ENCODE data around the gene BOLL.
"Not testable (repeated sequence)": the region's sequence is repeated elsewhere in the genome, so short reads cannot be mapped to it uniquely, and the experiment has no call there.

The BOLL gene, protein sequence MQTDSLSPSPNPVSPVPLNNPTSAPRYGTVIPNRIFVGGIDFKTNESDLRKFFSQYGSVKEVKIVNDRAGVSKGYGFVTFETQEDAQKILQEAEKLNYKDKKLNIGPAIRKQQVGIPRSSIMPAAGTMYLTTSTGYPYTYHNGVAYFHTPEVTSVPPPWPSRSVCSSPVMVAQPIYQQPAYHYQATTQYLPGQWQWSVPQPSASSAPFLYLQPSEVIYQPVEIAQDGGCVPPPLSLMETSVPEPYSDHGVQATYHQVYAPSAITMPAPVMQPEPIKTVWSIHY

DNA sequence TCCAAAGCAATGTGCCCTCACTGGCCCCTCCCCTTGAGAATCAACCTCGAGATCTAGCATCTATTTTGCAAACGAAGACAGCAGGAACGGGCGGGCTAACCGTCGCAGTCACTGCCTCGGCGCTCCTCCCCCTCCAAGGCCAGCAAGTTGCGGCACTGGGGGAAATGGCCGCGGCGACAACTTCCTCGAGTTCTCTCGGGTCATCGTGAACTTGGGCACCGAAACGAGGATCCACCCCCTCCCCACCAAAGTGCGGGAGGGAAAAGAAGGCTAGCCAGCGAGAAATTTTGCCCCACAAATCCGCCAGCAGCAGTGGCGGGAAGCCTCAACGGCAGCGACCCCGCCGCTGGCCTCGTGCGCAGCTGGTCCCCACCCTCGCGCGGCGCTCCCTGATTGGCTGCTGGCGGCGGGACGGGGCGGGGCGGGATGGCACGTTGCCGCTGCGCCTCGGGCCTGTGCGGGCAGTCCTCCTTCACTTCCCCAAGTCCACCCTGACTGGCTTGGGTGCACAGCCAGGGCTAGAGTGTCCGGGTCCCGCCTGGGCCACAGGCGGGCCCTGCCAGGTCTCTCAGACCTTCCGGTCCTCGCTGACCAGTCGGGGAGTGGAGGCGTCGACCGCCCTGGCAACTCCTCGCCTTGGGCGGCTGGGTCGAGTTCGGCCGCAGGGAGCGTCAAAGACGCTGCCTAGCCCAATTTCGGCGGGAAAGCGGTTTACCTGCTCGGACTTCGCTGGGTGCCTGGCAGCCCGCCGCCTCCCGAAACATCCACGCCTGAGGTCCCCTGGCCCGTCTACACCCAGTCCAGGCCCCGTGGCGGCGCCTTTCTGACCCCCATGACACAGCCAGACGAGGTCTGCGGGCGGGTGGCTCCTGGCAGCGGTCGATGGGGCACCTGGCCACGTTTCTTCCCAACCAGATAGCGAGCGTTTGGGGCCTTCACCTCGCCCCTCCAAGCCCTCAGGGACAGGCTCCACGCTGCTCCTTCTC lies at the start of gene BOLL:
BOLL (minus strand) TSS at position 364 of the 986 bp plus-strand sequence. CDS start 3,469 bp downstream, outside the sequence.
- no peak for DNase-seq (ENCODE audit: low spot score)

DNA sequence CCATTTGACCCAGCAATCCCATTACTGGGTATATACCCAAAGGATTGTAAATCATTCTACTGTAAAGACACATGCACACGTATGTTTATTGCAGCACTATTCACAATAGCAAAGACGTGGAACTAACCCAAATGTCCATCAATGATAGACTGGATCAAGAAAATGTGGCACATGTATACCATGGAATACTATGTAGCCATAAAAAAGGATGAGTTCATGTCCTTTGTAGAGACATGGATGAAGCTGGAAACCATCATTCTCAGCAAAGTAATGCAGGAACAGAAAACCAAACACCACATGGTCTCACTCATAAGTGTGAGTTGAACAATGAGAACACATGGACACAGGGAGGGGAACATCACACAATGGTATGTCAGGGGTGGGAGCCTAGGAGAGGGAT lies 49.7 kb upstream of the BOLL start:
- not testable (repeated sequence) for DNase-seq (ENCODE audit: low spot score)

DNA sequence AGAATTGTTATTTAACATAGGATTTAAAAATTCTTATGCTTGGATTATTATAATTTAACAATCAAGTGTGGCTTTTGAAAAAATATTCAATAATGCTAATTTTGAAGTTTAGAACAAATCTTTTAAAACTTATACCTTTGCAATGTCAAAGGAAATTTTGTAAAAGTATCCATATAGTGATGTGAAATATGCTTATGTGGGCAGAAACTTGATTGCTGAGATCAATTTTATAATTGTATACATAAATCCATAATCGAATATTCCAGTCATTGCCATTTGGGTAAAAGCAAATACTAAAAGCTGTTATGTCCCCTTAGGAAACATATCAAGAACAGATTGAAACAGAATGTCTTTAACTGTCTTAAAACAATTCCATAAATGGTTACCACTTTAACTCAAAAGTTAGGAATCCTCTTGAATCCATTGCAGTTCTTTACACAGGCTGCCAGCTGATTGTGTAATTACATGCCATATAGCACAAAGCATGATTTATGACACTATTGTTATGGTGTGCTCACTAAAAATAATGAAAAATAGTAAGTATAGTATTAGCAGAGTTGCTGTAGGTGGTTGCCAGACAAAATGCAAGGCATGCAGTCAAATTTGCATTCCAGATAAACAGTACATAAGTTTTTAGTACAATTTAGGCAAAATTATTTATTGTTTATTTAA lies 43.5 kb upstream of the BOLL start:
- no peak for DNase-seq (ENCODE audit: low spot score)

DNA sequence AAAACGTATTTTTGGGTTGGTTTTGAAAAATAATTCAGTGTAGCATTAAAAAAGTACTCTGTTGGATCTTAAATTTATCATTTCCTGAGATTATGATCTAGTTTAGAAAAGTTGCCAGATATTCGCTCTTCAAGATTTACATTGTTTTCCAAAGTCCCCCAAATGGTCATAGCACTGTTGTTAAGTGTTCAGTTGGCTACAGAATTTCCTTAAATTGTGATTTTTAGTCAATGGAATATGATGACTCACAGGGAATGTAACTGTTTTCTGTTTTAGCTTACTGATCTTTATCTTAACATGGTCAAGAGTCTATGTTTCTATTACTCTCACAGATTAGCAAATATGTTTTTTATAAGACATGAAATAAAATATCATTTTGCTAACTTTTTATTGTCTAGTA lies 42.5 kb upstream of the BOLL start:
- DNase-seq (ENCODE audit: low spot score), result no peak

DNA sequence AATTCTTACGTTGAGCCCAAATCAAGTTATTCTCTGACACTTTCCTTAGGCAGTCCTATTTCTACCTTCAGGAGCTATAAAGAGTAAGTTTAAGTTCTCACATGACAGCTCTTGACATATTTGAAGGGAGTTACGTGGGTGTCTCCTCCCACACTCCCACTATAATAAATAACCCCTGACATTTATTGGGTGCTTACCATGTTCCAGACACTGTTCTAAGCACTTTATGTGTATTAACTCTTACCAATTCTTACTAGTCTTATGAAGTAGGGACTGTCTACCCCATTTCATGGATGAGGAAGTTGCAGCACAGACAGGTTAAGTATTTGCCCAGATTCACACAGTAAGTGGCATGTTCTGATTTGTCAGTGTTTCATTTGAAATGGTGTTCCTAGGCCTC lies 37.2 kb upstream of the BOLL start:
- no peak for DNase-seq (ENCODE audit: low spot score)

DNA sequence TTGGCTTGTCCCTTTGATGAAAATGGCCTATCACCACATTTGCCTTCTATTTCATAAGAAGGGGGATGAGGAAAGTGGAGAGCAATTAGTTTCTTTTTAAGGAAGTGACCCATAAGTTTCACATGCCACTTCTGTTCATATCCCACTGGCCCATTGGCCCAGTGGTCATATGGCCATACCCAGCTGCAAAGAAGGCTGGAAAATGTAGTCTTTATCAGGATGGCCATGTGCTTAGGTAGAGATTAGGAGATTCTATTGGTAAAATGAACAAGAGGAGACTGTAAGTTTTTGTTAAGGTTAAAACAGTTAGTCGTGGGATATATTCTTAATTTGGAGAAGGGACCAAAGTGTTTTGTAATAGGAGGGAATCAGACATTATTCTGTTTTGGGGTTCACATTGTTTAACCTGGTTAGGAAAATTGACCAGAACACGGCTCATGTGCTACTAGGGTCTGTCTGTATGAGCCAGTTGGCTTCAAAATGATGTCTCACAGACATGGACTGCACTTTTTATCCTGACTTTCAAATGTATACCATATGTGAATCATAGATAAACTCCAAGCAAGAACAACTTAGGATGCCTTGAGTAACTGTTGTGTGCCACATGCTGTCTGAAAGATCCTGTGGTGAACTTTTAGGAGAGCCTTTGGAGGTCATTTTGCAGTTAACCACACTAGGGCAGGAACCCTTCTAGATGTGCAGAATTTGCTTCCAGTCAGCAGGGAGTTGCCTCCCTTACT lies 36.6 kb upstream of the BOLL start:
- DNase-seq (ENCODE audit: low spot score), result no peak

DNA sequence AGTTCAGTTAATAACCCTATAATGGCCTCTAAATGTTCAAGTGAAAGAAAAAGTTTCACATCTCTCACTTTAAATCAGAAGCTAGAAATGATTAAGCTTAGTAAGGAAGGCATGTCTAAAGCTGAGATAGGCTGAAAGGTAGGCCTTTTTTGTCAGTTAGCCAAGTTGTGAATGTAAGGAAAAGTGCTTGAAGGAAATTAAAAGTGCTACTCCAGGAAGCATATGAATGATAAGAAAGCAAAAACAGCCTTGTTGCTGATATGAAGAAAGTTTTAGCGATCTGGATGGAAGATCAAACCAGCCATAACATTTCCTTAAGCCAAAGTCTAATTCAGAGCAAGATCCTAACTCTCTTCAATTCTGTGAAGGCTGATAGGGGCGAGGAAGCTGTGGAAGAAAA lies 29.4 kb upstream of the BOLL start:
- no peak for DNase-seq (ENCODE audit: low spot score)

DNA sequence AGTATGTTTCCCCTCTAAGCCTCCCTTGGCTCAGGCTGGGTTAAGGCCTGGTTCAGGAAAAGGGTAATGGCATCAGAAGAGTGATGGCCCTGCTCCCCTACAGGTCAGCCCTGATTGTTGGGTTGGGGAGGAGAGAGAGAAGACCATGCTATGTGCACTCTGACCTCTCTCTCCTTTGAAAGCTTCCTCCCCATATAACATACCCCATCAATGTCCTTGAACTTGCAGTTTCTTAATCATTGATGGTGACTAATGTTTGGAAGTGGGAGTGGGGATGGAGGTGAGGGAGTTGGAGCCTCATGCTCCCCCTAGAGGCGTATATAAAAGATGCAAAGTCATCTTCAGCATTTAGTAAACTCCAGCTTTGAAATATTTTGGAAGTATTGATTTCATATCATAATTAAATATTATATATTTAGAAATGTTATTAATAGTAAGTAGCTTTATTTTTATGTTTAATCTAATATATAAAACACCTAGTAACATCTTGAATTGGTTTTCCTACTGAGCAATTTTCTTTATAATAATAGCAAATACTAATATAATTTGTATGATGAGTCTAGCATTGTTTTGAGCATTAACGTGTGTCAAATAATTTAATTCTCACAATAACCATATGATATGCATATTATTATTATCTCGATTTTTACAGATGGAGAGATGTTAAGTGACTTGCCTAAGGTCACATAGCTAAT lies 28.1 kb upstream of the BOLL start:
- peak; percentile 29 for DNase-seq (ENCODE audit: low spot score)

DNA sequence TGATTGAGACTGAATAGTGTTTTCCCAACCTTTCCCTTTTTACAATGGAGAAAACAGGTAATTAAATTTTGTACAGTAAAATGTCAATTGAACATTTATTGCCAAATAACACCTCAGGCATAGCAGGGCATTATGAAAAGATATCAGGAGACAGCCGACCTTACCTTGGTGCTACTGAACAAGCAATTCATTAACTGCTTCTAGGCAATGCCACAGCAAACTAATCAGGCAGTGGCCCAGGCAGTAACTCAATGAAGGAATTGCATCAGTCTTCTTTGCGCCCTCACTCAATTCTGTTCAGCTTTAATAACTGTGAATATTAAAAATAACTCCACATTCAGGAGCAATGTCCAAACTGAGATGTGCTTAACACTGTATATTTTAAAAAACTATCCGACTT lies 25.4 kb upstream of the BOLL start:
- no peak for DNase-seq (ENCODE audit: low spot score)

DNA sequence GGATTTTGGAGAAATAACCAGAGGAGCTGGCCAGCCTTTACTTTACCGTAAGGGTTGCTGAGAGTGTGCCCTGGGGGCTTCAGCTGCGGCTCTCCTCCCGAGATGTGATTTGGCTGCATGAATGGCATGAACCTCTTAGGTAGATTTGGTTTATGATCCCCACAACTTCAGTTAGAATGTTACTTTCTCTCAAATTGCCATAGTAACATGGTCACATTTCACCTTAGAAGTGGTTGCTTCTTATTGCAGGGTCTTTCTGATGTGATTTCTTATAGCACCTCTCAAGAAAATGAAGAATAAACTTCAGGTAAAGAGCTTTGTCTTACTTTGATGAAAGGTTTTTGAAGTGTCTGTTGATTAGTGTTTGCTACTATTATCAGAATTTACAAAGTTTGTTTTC lies 24.9 kb upstream of the BOLL start:
- DNase-seq (ENCODE audit: low spot score), result no peak

DNA sequence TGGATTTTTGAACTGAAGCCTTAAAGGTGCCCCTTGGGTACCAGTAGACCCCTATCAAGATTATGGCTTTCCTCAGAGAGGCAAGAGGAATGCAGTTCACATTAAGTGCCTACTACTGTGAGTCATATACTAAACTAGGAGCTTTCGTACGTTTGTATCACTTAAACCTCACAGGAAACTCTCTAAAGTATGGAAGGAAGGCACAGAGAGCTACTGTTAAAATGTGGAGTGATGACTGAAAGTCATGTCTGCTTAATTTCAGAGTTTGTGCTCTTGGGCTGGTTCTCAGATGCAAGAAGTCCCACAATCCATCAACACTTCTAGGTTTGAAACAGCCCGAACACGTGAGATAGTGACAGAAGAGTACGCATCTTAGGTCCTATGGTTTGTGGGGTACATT lies 23.9 kb upstream of the BOLL start:
- no peak for DNase-seq (ENCODE audit: low spot score)

DNA sequence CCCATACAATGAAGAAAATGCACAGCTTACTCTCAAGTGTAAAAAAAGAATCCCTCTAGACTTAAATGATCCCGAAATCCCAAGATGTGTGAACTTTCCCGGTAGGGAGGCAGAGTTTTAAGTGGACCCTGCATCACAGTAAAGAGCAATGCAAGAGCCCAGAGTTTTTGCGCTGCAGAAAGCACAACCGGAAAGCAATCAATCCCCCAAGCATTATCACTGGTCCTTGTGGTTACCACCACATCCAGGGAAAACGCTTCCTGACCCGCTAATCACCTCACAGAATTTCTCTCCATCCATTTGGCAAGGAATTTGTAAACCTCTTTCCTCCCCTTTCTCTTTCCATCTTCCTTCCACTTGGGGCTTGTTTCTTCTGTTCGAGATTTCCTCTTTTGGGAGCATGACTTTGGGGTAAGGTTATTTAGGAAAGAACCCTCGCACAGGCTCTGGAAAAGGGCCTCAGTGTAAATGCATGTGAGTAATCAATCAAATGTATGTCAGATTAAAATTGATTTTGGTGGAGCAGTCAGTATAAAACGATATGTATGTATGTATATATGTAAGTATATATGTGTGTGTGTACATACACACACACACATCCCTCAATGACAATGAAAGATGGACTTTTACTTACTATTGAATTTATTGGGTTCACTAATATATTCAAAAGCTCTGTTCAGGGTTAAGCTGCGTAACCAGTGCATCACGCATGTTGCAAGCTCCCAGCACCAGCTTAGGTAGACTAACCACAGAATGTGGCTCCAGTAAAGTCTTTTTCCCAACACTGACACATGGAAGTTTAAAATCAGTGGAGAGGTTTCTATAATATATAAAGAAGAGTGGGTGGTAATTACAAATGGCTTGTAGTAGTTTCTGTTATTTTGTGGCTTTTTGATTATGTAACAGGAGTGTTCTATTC lies 20.9 kb upstream of the BOLL start:
- no peak for DNase-seq (ENCODE audit: low spot score)

DNA sequence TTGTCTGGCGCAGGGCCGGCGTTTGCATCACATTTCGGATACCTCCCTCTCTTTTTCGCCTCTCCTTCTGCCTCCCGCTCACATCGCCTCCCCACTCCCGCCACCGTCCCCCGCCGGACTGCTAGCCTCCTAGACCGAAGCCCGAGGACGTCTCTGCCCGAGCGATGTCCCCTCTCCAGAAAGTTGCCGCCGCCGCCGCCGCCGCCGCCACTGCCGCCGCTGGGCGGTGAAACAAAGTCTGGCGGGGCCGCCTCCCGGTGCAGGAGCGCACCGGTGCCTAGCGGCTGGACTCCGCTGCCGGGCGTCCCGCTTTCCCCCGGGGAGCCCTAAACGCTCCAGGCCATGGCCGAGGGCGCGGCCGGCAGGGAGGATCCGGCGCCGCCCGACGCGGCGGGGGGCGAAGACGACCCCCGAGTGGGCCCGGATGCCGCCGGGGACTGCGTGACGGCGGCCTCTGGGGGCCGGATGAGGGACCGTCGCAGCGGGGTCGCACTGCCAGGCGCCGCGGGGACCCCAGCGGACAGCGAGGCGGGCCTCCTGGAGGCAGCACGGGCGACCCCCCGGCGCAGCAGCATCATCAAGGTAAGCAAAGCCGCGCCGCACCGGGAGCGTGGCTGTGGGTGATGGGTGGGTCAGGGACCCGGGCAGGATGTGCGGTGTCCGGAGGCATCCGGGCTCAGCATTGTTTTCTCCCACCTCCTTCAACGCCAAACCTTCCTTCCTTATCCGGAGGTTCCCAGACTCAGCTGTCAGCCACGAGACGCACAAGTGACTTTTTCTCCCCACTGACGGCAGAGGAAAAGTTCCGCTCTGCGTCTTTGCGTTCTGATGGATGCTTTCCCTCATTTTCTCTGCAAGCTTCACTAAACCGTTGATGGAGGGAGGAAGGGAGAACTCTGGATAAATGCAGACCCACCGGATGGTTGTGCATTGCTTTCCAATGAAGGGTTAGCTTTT lies 19.9 kb upstream of the BOLL start:
- no peak for DNase-seq (ENCODE audit: low spot score)

DNA sequence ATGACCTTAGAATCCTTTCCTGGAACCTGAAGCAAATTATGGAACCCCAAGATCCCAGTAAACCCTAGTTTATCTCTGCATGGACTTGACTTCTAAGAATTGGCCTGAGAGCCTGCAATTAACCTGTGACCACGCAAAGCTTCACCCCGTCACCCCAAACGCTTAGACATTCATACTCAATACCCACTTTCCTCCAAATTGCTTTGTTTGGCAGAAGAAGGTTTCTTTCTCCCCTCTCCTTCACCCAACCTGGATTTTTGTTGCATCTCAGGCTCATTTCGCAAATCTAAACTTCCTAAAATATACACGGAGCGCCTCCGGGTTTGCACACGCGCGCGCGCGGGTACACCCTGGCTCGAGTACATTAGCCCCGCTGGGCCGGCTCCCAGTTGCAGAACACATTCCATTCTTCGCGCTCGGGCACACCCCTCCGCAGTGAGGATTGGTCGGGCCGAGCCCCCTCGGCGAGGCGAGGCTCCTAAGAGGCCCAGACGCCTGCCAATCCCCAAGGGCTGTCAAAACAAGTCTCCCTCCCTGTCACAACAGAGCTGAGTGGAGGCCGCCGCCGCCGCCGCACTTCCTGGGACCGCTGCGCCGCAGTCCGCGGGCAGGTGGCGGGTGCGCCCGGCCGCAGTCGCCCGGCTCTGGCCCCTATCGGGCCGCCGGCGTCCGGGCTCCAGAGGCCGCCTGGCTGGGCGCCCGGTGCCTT lies 19.1 kb upstream of the BOLL start, which contains the start of gene PLCL1:
PLCL1 (plus strand) TSS at position 545 of the 709 bp plus-strand sequence.
- peak; percentile 82 for DNase-seq (ENCODE audit: low spot score)

DNA sequence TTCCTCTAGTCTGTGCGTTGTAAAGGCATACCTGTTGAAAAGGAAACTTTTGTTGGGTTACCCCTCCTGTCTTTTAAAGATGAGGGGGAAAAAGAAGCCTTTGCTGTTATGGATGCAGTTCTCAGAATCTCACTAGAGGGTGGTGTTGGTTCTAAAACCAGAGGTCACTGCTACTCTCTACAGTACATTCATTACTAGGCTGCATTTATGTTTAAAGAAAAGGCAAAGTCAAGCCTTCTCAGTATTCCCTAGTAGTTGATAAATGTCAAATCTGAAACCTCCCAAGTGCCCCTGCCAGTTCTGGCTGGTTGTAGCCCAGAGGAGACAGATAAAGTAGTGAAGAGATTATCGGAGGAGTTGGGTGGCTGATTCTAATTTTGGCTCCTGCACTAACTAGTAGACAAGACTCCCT lies 17.9 kb upstream of the BOLL start:
- DNase-seq (ENCODE audit: low spot score), result peak; percentile 25

DNA sequence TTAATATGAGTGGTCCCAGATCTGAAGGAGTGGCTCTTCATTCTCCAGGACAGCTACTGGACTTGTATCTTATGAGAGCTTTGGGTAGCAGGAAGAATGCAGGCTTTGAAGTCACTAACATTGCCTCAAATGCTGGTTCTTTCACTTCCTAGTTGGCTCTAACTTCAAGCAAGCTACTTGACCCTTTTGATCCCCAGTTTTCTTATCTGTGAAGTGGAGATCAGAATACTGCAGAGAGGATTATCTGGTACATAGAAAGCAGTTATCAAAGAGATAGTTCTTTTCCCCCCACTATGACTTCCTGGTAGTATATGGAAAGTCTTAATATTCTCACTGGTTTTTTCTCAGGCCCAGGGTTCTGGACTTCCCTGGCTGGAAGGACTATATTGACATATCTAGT lies 15.9 kb upstream of the BOLL start:
- no peak for DNase-seq (ENCODE audit: low spot score)

DNA sequence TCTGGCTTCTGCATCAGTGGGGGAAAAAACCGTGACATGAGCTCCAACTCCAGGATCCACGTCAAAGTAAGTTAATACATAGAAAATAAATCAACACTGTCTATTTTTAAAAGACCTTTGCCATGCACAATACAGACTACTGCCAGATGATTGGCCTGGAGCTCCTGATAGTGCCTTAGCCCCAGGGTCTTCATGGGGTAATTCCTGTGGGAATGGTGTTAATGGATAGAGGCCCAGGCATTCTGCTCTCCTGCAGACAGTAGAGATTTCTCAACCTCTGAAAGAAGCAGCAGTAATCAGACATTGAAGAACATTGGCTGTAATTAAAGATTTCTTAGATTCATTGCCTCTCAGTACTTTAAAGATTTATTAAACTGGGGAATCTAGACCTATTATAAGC lies 15.0 kb upstream of the BOLL start:
- no peak for DNase-seq (ENCODE audit: low spot score)

DNA sequence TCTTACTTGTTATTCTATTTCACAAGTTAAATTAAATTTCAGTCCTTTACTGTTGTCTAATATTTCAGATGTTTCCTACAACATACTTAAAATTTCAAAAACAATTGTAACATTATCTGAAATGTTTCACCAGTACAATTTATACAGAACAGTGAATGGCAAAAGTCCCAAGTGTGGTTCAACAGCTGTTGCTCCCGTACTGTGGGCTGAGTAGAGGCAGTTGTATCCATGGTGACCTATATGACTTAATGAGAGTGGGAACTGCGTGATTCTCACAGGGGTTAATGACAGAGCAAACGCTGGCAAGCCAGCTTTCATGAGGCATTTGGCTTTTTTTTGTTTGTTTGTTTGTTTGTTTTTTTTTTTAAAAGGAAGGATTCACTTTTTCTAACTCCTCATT lies 13.9 kb upstream of the BOLL start:
- DNase-seq (ENCODE audit: low spot score), result no peak

Data from LoVo (cell line).